Heart right ventricle (tissue), 16 donors: Measurements from ENCODE around the gene MYH14. TPM values are rescaled to one million over a fixed set of nuclear protein-coding genes. Genes with fewer than 3 reads are reported as not detected.
A peak's percentile ranks its signal among the peaks of the same experiment; 100 is the strongest.

Source experiments
- ATAC-seq, 8 donors: fragments of 200-7000 bp; cut with Tn5 transposase; one replicate each; pipeline ENCODE4 v1.9.1; 2020; ENCODE audit warnings: mild to moderate bottlenecking in 8 of 8, moderate library complexity in 8 of 8, moderate number of reproducible peaks in 1 of 8
- DNase-seq, 2 donors: peaks; one replicate each; pipeline ENCODE4 v3.0.0-alpha.2; 2020
- H3K27ac ChIP-seq, 10 donors: fragments of 200-600 bp; sonication (generic) in 2 of 10; one replicate each; pipeline versions ENCODE4 v1.5.0 to v1.8.0; 2020 to 2022; ENCODE audit warnings: mild to moderate bottlenecking in 3 of 10
- H3K27me3 ChIP-seq, 7 donors: fragments of 200-600 bp; one replicate each; pipeline ENCODE4 v1.8.0; 2021 to 2022; ENCODE audit warnings: mild to moderate bottlenecking in 2 of 7
- H3K36me3 ChIP-seq, 9 donors: fragments of 200-600 bp; sonication (generic) in 1 of 9; one replicate each; pipeline versions ENCODE4 v1.5.0 to v1.8.0; 2020 to 2022; ENCODE audit warnings: mild to moderate bottlenecking in 2 of 9
- H3K4me1 ChIP-seq, 9 donors: fragments of 200-600 bp; sonication (generic) in 1 of 9; one replicate each; pipeline versions ENCODE4 v1.5.0 to v1.8.0; 2020 to 2022; ENCODE audit warnings: mild to moderate bottlenecking in 4 of 9
- H3K4me3 ChIP-seq, 10 donors: fragments of 200-600 bp; sonication (generic) in 2 of 10; one replicate each; pipeline versions ENCODE4 v1.5.0 to v1.8.0; 2020 to 2022; ENCODE audit warnings: mild to moderate bottlenecking in 7 of 10, moderate library complexity in 2 of 10
- H3K9me3 ChIP-seq, 11 donors: fragments of 200-600 bp in 10 of 11; sonication (generic) in 2 of 11; one replicate each; pipeline versions ENCODE4 v1.5.0 to v1.8.0; 2013 to 2022; ENCODE audit warnings: mild to moderate bottlenecking in 2 of 11, control low read depth in 1 of 11, moderate library complexity in 1 of 11
- CTCF ChIP-seq, 9 donors: fragments of 200-600 bp; sonication (generic) in 2 of 9; IDR thresholded peaks; one replicate each; pipeline versions ENCODE4 v1.5.0 to v1.8.0; 2021 to 2022; ENCODE audit warnings: antibody characterized with exemption in 9 of 9, mild to moderate bottlenecking in 5 of 9, moderate library complexity in 1 of 9
- WGBS, 2 donors: extraction: QIAGEN DNeasy Blood & Tissue Kit; methylation state at CpG; one replicate each; pipeline ENCODE4 v1.1.7; 2013; ENCODE audit warnings: inconsistent platforms in 1 of 2; 5-methylcytosine and 5-hydroxymethylcytosine counted together
- intact Hi-C, 10 donors: fragments of 100-400 bp; cut with DNase I; formaldehyde crosslinking; loops; one replicate each; pipeline versions ENCODE4 v1.11.1 to v1.14.2; 2022
- polyA plus RNA-seq, 2 donors: library from polyadenylated mRNA; stranded (reverse); fragments of 200-250 nt; gene quantifications; one replicate each; pipeline ENCODE4 v1.2.3, GENCODE V29; 2013
- total RNA-seq, 10 donors: library from RNA; stranded (reverse); fragmentation: NEBNext Ultra II Directional in 3 of 10; extraction: Animal tissue kit (Norgen Biotek cat#: 25700) in 3 of 10; gene quantifications; one replicate each; pipeline versions ENCODE4 v1.2.1 to v1.2.4, GENCODE V29; 2021 to 2023
- donor health status: Arrhythmogenic right ventricular cardiomyopathy.
- donor health status: ischemic (EF 13 %, LVEDD 7.1; RV severe dilation, severe dysfunction).
- donor health status: healthy with polysubstance abuse.
- donor health status: DM: no; HTN: yes; CAD: no.
- donor health status: DM: no; HTN: no; CAD: no.
- donor health status: ischemic (EF 25% LVEDD 6.9; RV normal size, moderate dysfunction).
- donor health status: ischemic (EF 25% LVEDD 5.7; RV mildly dilated, moderate dysfunction).
- donor health status: healthy.
- donor health status: DM: yes; HTN: yes; CAD: no.
- donor health status: Ischemic cardiomyopathy.
- donor health status: ischemic (EF 35%, LVEDD 5.7; RV mildly dilated, moderate dysfunction).
- donor health status: nonischemic (EF 11% LVEDD 7.7; RV severe dilation, severe dysfunction).
- donor health status: DM: yes; HTN: yes; CAD: no.
- donor health status: PGD.
- donor health status: ischemic (EF 29% LVEDD 5.4; RV normal size, mild dysfunction).
- donor health status: nonischemic (EF 23%, LVEDD 6.1; RV moderate dilation, normal function).

The MYH14 gene
- total and polyA plus RNA-seq, 12 donors, result 29.3 to 149 (median 102) TPM

GRCh38 chr19:50312967-50313811 is 109.8 kb downstream of the MYH14 start:
- intact Hi-C loops, result no loop called here
- WGBS, 2 donors, result 7 to 10% methylated on average over 27 of the region's 27 CpGs
- peaks cover 0 to 3% (median 0%) of the 10 kb centered on the region in 9 donors for H3K36me3 ChIP-seq
- no peak for TF ChIP-seq CTCF (IDR thresholded peaks at IDR 0.05)
- peaks cover 0 to 8% (median 0%) of the 10 kb centered on the region in 9 donors for H3K4me1 ChIP-seq
- ATAC-seq, result no peak
- H3K4me3 ChIP-seq, result peak overlapping the region in 3 of 10 donors; percentile 18 to 30 (median 26)
- no peak for DNase-seq
- peaks cover 0 to 4% (median 0%) of the 10 kb centered on the region in 11 donors for H3K9me3 ChIP-seq
- H3K27ac ChIP-seq, result no peak overlapping the region
- H3K27me3 ChIP-seq, result peaks cover 0 to 83% (median 63%) of the 10 kb centered on the region in 7 donors

GRCh38 chr19:50313812-50314536 is 110.6 kb downstream of the MYH14 start:
- TF ChIP-seq CTCF (IDR thresholded peaks at IDR 0.05), result no peak
- ATAC-seq, result no peak
- intact Hi-C loops, result no loop called here
- Histone ChIP-seq H3K36me3 (no peaks in the 10 kb centered on the region), H3K4me3 (no peak overlapping the region), H3K27ac (no peak overlapping the region), H3K9me3 (no peaks in the 10 kb centered on the region), H3K27me3 (peaks cover 0 to 84% (median 65%) of the 10 kb centered on the region in 7 donors), H3K4me1 (peaks cover 0 to 8% (median 0%) of the 10 kb centered on the region in 9 donors)
- 3 to 4% methylated on average over 20 of the region's 20 CpGs for WGBS, 2 donors
- DNase-seq, result no peak

- ATAC-seq (no peak), DNase-seq (no peak)
- no peak overlapping the region for H3K27ac ChIP-seq
- peaks cover 0 to 80% (median 67%) of the 10 kb centered on the region in 7 donors for H3K27me3 ChIP-seq
- WGBS, 2 donors, result 2 to 3% methylated on average over 29 to 40 of the region's 40 CpGs
- H3K4me1 ChIP-seq, result peaks cover 0 to 8% (median 0%) of the 10 kb centered on the region in 9 donors
- intact Hi-C loops, result no loop called here
- no peak for TF ChIP-seq CTCF (IDR thresholded peaks at IDR 0.05)
- peak overlapping the region in 1 of 10 donors; percentile 37 for H3K4me3 ChIP-seq
- H3K36me3 ChIP-seq, result no peaks in the 10 kb centered on the region
- no peaks in the 10 kb centered on the region for H3K9me3 ChIP-seq
These were observed 111.6 kb downstream of the MYH14 start for GRCh38 chr19:50314724-50315708.
